H1 (cell line): Measurements from ENCODE around the gene FOLR3. TPM values are rescaled to one million over a fixed set of nuclear protein-coding genes. Genes with fewer than 3 reads are reported as not detected.

ENCODE experiments used
- CTCF ChIA-PET: fragments of 300-600 bp; sonication (Branson Sonifier 250); formaldehyde crosslinking; loops from one replicate; lab custom pipeline; 2021; ENCODE audit not compliant: partially characterized antibody; lab: Charles Lee
- POLR2A ChIA-PET: fragments of 300-600 bp; sonication (Branson Sonifier 250); formaldehyde crosslinking; loops from one replicate; lab custom pipeline; 2021; ENCODE audit warnings: inconsistent platforms; ENCODE audit not compliant: partially characterized antibody; lab: Charles Lee
- DNase-seq, 2 experiments: peaks; one replicate each; pipeline versions ENCODE4 v3.0.0 to v3.0.0-alpha.2; 2010 to 2022; ENCODE audit warnings: low spot score in 2 of 2, low read depth in 1 of 2, mixed read lengths in 1 of 2
- FAIRE-seq: peaks from 2 replicates; lab custom pipeline; 2011; peaks lifted over from hg19 to GRCh38; lab: Jason Lieb, UNC
- H2AFZ ChIP-seq: 2 replicates; pipeline ENCODE4 v1.8.1; 2012; ENCODE audit warnings: low read length, inconsistent platforms
- H2AK5ac ChIP-seq: 2 replicates; pipeline ENCODE4 v1.6.1; 2013; ENCODE audit warnings: low read depth, low read length
- H2BK120ac ChIP-seq: replicated peaks from 2 replicates; pipeline ENCODE3; 2013; ENCODE audit warnings: low read depth, low read length, inconsistent platforms
- H2BK12ac ChIP-seq: 2 replicates; pipeline ENCODE4 v1.6.1; 2013; ENCODE audit warnings: low read depth, low read length
- H2BK15ac ChIP-seq: 2 replicates; pipeline ENCODE4 v1.6.1; 2013; ENCODE audit warnings: low read length
- H2BK20ac ChIP-seq: 2 replicates; pipeline ENCODE4 v1.6.1; 2013; ENCODE audit warnings: low read length
- H2BK5ac ChIP-seq: 2 replicates; pipeline ENCODE4 v1.6.1; 2013; ENCODE audit warnings: low read depth, low read length
- H3K14ac ChIP-seq: 2 replicates; pipeline ENCODE4 v1.6.1; 2013; ENCODE audit warnings: inconsistent platforms; ENCODE audit not compliant: insufficient read length
- H3K18ac ChIP-seq: 2 replicates; pipeline ENCODE4 v1.6.1; 2013; ENCODE audit warnings: low read length; ENCODE audit errors: extremely low read depth
- H3K23ac ChIP-seq: 2 replicates; pipeline ENCODE4 v1.6.1; 2013; ENCODE audit warnings: inconsistent platforms; ENCODE audit not compliant: insufficient read length
- H3K23me2 ChIP-seq: 2 replicates; pipeline ENCODE4 v1.6.1; 2013; ENCODE audit warnings: low read depth, low read length
- H3K27ac ChIP-seq: 2 replicates; pipeline ENCODE4 v1.6.1; 2011; ENCODE audit warnings: low read depth, low read length, inconsistent platforms
- H3K27me3 ChIP-seq, 4 experiments: replicated peaks in 1 of 4; 1 replicate in 1 of 4; 2 replicates in 3 of 4; pipeline versions ENCODE4 v1.6.1 to v1.8.1; 2011 to 2013; ENCODE audit warnings: low read length in 3 of 4, mild to moderate bottlenecking in 3 of 4, inconsistent platforms in 2 of 4, mixed read lengths in 2 of 4, moderate library complexity in 1 of 4; ENCODE audit not compliant: control insufficient read depth in 3 of 4, insufficient read depth in 3 of 4; ENCODE audit errors: extremely low read depth in 1 of 4
- H3K36me3 ChIP-seq, 4 experiments: 2 replicates each; pipeline versions ENCODE4 v1.6.1 to v1.8.1; 2011 to 2013; ENCODE audit warnings: mild to moderate bottlenecking in 4 of 4, low read length in 3 of 4, moderate library complexity in 2 of 4, control low read depth in 1 of 4, inconsistent platforms in 1 of 4; ENCODE audit not compliant: insufficient read depth in 4 of 4, control insufficient read depth in 2 of 4
- H3K4ac ChIP-seq: replicated peaks from 2 replicates; pipeline ENCODE3; 2013; ENCODE audit warnings: low read length, low read depth, mixed read lengths, inconsistent platforms; ENCODE audit not compliant: insufficient read length
- H3K4me1 ChIP-seq, 4 experiments: replicated peaks in 1 of 4; 1 replicate in 1 of 4; 2 replicates in 3 of 4; pipeline versions ENCODE4 v1.6.1 to v1.8.1; 2011 to 2013; ENCODE audit warnings: low read length in 3 of 4, inconsistent platforms in 2 of 4, mixed read lengths in 1 of 4; ENCODE audit not compliant: insufficient read depth in 4 of 4, control insufficient read depth in 3 of 4
- H3K4me2 ChIP-seq, 2 experiments: 2 replicates each; pipeline versions ENCODE4 v1.6.1 to v1.8.1; 2011 to 2013; ENCODE audit warnings: low read depth in 2 of 2, low read length in 2 of 2, control low read depth in 1 of 2, inconsistent platforms in 1 of 2, mild to moderate bottlenecking in 1 of 2; ENCODE audit not compliant: insufficient read depth in 1 of 2
- H3K4me3 ChIP-seq, 4 experiments: fragments of 200-600, 300-600 bp in 1 of 4; sonication (generic), shearing (Covaris generic), sonication (Bioruptor Twin) in 1 of 4; 2 replicates each; pipeline versions ENCODE4 v1.5.1 to v1.8.1; 2011 to 2016; ENCODE audit warnings: low read length in 4 of 4, low read depth in 3 of 4, control low read depth in 2 of 4, inconsistent platforms in 2 of 4, mild to moderate bottlenecking in 2 of 4, mixed read lengths in 1 of 4, moderate library complexity in 1 of 4; ENCODE audit not compliant: insufficient read depth in 2 of 4; ENCODE audit errors: extremely low read depth in 1 of 4
- H3K56ac ChIP-seq: replicated peaks from 2 replicates; pipeline ENCODE3; 2013; ENCODE audit warnings: low read depth, mild to moderate bottlenecking, mixed read lengths, low read length, inconsistent platforms; ENCODE audit not compliant: insufficient read length
- H3K79me1 ChIP-seq: 2 replicates; pipeline ENCODE4 v1.6.1; 2013; ENCODE audit warnings: low read depth, low read length, control low read depth
- H3K79me2 ChIP-seq, 2 experiments: 2 replicates each; pipeline versions ENCODE4 v1.6.1 to v1.8.1; 2012 to 2013; ENCODE audit warnings: low read length in 2 of 2, mild to moderate bottlenecking in 2 of 2, inconsistent platforms in 1 of 2; ENCODE audit not compliant: insufficient read depth in 2 of 2, control insufficient read depth in 1 of 2
- H3K9ac ChIP-seq, 4 experiments: replicated peaks in 1 of 4; 1 replicate in 1 of 4; 2 replicates in 3 of 4; pipeline versions ENCODE4 v1.6.1 to v1.8.1; 2011 to 2013; ENCODE audit warnings: low read depth in 3 of 4, low read length in 3 of 4, control low read depth in 2 of 4, mild to moderate bottlenecking in 2 of 4, moderate library complexity in 2 of 4, inconsistent platforms in 1 of 4; ENCODE audit errors: extremely low read depth in 1 of 4
- H3K9me3 ChIP-seq, 2 experiments: 2 replicates each; pipeline versions ENCODE4 v1.6.1 to v1.8.1; 2012 to 2013; ENCODE audit warnings: mild to moderate bottlenecking in 2 of 2, moderate library complexity in 2 of 2, control low read depth in 1 of 2, inconsistent platforms in 1 of 2, low read depth in 1 of 2, low read length in 1 of 2, mixed read lengths in 1 of 2; ENCODE audit not compliant: insufficient read depth in 2 of 2
- H4K20me1 ChIP-seq, 2 experiments: replicated peaks in 1 of 2; 2 replicates each; pipeline versions ENCODE3 to v1.8.1; 2011 to 2013; ENCODE audit warnings: inconsistent platforms in 2 of 2, low read length in 2 of 2, mild to moderate bottlenecking in 1 of 2; ENCODE audit not compliant: insufficient read depth in 2 of 2, control insufficient read depth in 1 of 2
- H4K5ac ChIP-seq: 2 replicates; pipeline ENCODE4 v1.6.1; 2013; ENCODE audit warnings: low read length, low read depth, mixed read lengths, inconsistent platforms; ENCODE audit not compliant: insufficient read length
- H4K8ac ChIP-seq: 2 replicates; pipeline ENCODE4 v1.8.0; 2013; ENCODE audit warnings: mild to moderate bottlenecking, moderate library complexity, low read length, inconsistent platforms; ENCODE audit not compliant: insufficient read depth; ENCODE audit errors: extremely low read depth
- H4K91ac ChIP-seq: replicated peaks from 2 replicates; pipeline ENCODE3; 2013; ENCODE audit warnings: low read length, mixed read lengths, inconsistent platforms; ENCODE audit not compliant: insufficient read length
- ASH2L ChIP-seq: fragments of 200-600, 300-600 bp; sonication (generic); IDR thresholded peaks from one replicate; pipeline ENCODE4 v1.7.1; 2017; ENCODE audit warnings: low read length
- ATF2 ChIP-seq: IDR thresholded peaks from 2 replicates; pipeline ENCODE4 v1.6.1; 2012; ENCODE audit warnings: low read length, inconsistent platforms
- BACH1 ChIP-seq: IDR thresholded peaks from 2 replicates; pipeline ENCODE4 v1.6.1; 2012; ENCODE audit warnings: low read length, improper control_type of control experiment
- BCL11A ChIP-seq, 2 experiments: IDR thresholded peaks; one replicate each; pipeline ENCODE4 v1.6.1; 2011; ENCODE audit warnings: low read depth in 2 of 2, low read length in 2 of 2, mild to moderate bottlenecking in 2 of 2
- CHD2 ChIP-seq: IDR thresholded peaks from 2 replicates; pipeline ENCODE4 v1.6.1; 2012; ENCODE audit warnings: low read length, improper control_type of control experiment
- CREB1 ChIP-seq: IDR thresholded peaks from 2 replicates; pipeline ENCODE4 v1.6.1; 2012; ENCODE audit warnings: inconsistent platforms
- CTBP2 ChIP-seq: IDR thresholded peaks from 2 replicates; pipeline ENCODE4 v1.7.0; 2011; ENCODE audit warnings: borderline replicate concordance, mild to moderate bottlenecking, moderate library complexity, mixed read lengths, low read length; ENCODE audit not compliant: insufficient read depth, insufficient read length
- GTF2F1 ChIP-seq: IDR thresholded peaks from 2 replicates; pipeline ENCODE4 v1.6.1; 2012; ENCODE audit warnings: low read depth, low read length, improper control_type of control experiment, borderline replicate concordance
- POU5F1 ChIP-seq: IDR thresholded peaks from 2 replicates; pipeline ENCODE4 v1.6.1; 2011; ENCODE audit warnings: low read depth, mild to moderate bottlenecking, low read length, moderate library complexity
- SIRT6 ChIP-seq: IDR thresholded peaks from one replicate; pipeline ENCODE4 v1.7.1; 2012; ENCODE audit warnings: low read length, inconsistent platforms
- SP4 ChIP-seq: IDR thresholded peaks from 2 replicates; pipeline ENCODE4 v1.6.1; 2012; ENCODE audit warnings: low read length, inconsistent platforms
- SRF ChIP-seq: IDR thresholded peaks from 2 replicates; pipeline ENCODE4 v1.6.1; 2011; ENCODE audit warnings: mild to moderate bottlenecking, low read depth, low read length, moderate library complexity
- YY1 ChIP-seq: IDR thresholded peaks from 2 replicates; pipeline ENCODE4 v1.6.1; 2011; ENCODE audit warnings: low read depth, mild to moderate bottlenecking, low read length
- WGBS, 2 experiments: shearing (Covaris generic) in 1 of 2; methylation state at CpG; one replicate each; pipeline versions ENCODE4 v1.1.6 to v1.1.7; 2013 to 2015; ENCODE audit warnings: low lambda C conversion rate in 2 of 2, mixed read lengths in 2 of 2, inconsistent platforms in 1 of 2, low coverage in 1 of 2, missing lambda C conversion rate in 1 of 2; ENCODE audit not compliant: insufficient replicate concordance in 2 of 2, insufficient coverage in 1 of 2, insufficient read length in 1 of 2; ENCODE audit errors: extremely low coverage in 1 of 2, missing lambda C conversion rate in 1 of 2; 5-methylcytosine and 5-hydroxymethylcytosine counted together
- polyA plus RNA-seq, 7 experiments: library from polyadenylated mRNA; depleted of rRNA in 3 of 7; stranded (reverse) in 5 of 7; unstranded in 2 of 7; fragments of >200 nt in 5 of 7; fragments of 200-250 nt in 2 of 7; gene quantifications; 1 replicate in 5 of 7; 2 replicates in 1 of 7; 4 replicates in 1 of 7; pipeline versions ENCODE4 v1.2.1 to v1.2.3, GENCODE V29; 2011 to 2013; ENCODE audit warnings: missing spikeins in 2 of 7, mixed read lengths in 2 of 7
- total RNA-seq: library from RNA; stranded (reverse); fragmentation: NEBNext Ultra II Directional; extraction: Animal tissue kit (Norgen Biotek cat#: 25700); gene quantifications from 2 replicates; pipeline ENCODE4 v1.2.1, GENCODE V29; 2021

FOLR3 gene
- total and polyA plus RNA-seq, 2 of the 8 experiments (the other 6 are each of a cell fraction or from before 2014, with no cell fraction given) = not detected

- 85% methylated on average over 5 of the region's 7 CpGs; no CpG with 5 or more reads in 1 of the 2 experiments for WGBS, 2 experiments
- Histone ChIP-seq H2AFZ (no peak overlapping the region), H3K79me2 (no peaks in the 10 kb centered on the region), H3K9me3 (no peaks in the 10 kb centered on the region), H2BK120ac (no peak overlapping the region), H4K8ac (no peak overlapping the region), H3K27ac (no peak overlapping the region), H3K27me3 (no peaks in the 10 kb centered on the region), H2BK15ac (no peak overlapping the region), H3K14ac (no peak overlapping the region), H3K18ac (no peak overlapping the region), H4K91ac (no peak overlapping the region), H4K5ac (no peak overlapping the region), H2BK20ac (no peak overlapping the region), H3K4me2 (no peak overlapping the region), H3K79me1 (no peaks in the 10 kb centered on the region), H3K23me2 (no peaks in the 10 kb centered on the region), H2BK12ac (no peak overlapping the region), H3K9ac (no peak overlapping the region), H3K23ac (no peak overlapping the region), H3K4me3 (no peak overlapping the region), H3K56ac (no peak overlapping the region), H3K4me1 (no peaks in the 10 kb centered on the region), H3K36me3 (no peaks in the 10 kb centered on the region), H3K4ac (no peak overlapping the region), H4K20me1 (no peaks in the 10 kb centered on the region), H2BK5ac (no peak overlapping the region), H2AK5ac (no peak overlapping the region)
- no peak for FAIRE-seq
- DNase-seq = no peak
- ChIA-PET POLR2A (interaction anchor here (1.2 kb wide), 1 partner anchor 67 kb away, joined by 3 read pairs; the partner anchor contains the start of gene ANAPC15), CTCF (interaction anchor here (0.7 to 2.5 kb wide), 9 partner anchors 9 to 175 kb away, joined by 3 to 17 read pairs (median 3); no protein-coding TSS in a partner anchor)
- TF ChIP-seq SRF = no peak
- TF ChIP-seq CTBP2 = no peak
- no peak for TF ChIP-seq YY1
- no peak for TF ChIP-seq ATF2
- no peak for TF ChIP-seq SIRT6
- TF ChIP-seq GTF2F1 = no peak
- no peak for TF ChIP-seq CREB1
- no peak for TF ChIP-seq SP4
- no peak for TF ChIP-seq BCL11A (IDR thresholded peaks at IDR 0.05; ENCODE audit: low read depth in 2 of 2, low read length in 2 of 2)
- no peak for TF ChIP-seq CHD2
- no peak for TF ChIP-seq BACH1
- no peak for TF ChIP-seq ASH2L
- TF ChIP-seq POU5F1 = no peak
Observed at GRCh38 chr11:72179049-72179803, 43.7 kb downstream of the FOLR3 start.
